Mesendoderm (in vitro differentiated cells): ENCODE results near the gene AMMECR1L. TPM values are rescaled to one million over a fixed set of nuclear protein-coding genes. Genes with fewer than 3 reads are reported as not detected.
"Not testable (repeated sequence)": the region's sequence is repeated elsewhere in the genome, so short reads cannot be mapped to it uniquely, and the experiment has no call there.

ENCODE experiments used
- DNase-seq: peaks from one replicate; pipeline ENCODE4 v3.0.0; 2013
- H2AK5ac ChIP-seq: 2 replicates; pipeline ENCODE4 v1.6.1; 2013; ENCODE audit warnings: low read length, inconsistent platforms
- H2BK120ac ChIP-seq: 2 replicates; pipeline ENCODE4 v1.6.1; 2013; ENCODE audit warnings: low read depth, mild to moderate bottlenecking, low read length, moderate library complexity, mixed read lengths
- H2BK15ac ChIP-seq: replicated peaks from 2 replicates; pipeline ENCODE4 v1.6.1; 2013; ENCODE audit warnings: low read depth, mild to moderate bottlenecking, moderate library complexity
- H2BK5ac ChIP-seq: 2 replicates; pipeline ENCODE4 v1.6.1; 2013; ENCODE audit warnings: low read length, inconsistent platforms
- H3K18ac ChIP-seq: 2 replicates; pipeline ENCODE4 v1.6.1; 2013; ENCODE audit warnings: mild to moderate bottlenecking, low read length, mixed read lengths
- H3K23ac ChIP-seq: one replicate; pipeline ENCODE4 v1.6.1; 2013; ENCODE audit warnings: low read length
- H3K27ac ChIP-seq: 2 replicates; pipeline ENCODE4 v1.5.1; 2013; ENCODE audit warnings: low read depth, mild to moderate bottlenecking, inconsistent platforms, low read length, moderate library complexity
- H3K27me3 ChIP-seq: 2 replicates; pipeline ENCODE4 v1.6.1; 2013; ENCODE audit warnings: low read length, control low read depth, mild to moderate bottlenecking, inconsistent platforms; ENCODE audit not compliant: insufficient read depth, poor library complexity
- H3K36me3 ChIP-seq: 2 replicates; pipeline ENCODE4 v1.6.1; 2013; ENCODE audit warnings: low read length, inconsistent platforms; ENCODE audit not compliant: control insufficient read depth, insufficient read depth
- H3K4ac ChIP-seq: one replicate; pipeline ENCODE4 v1.6.1; 2013; ENCODE audit warnings: low read depth, mild to moderate bottlenecking, low read length, moderate library complexity
- H3K4me1 ChIP-seq: 2 replicates; pipeline ENCODE4 v1.6.1; 2013; ENCODE audit warnings: low read depth, low read length, inconsistent platforms; ENCODE audit not compliant: control insufficient read depth
- H3K4me2 ChIP-seq: 2 replicates; pipeline ENCODE4 v1.6.1; 2013; ENCODE audit warnings: low read length
- H3K4me3 ChIP-seq: 2 replicates; pipeline ENCODE4 v1.5.1; 2013; ENCODE audit warnings: mild to moderate bottlenecking, low read length
- H3K56ac ChIP-seq: one replicate; pipeline ENCODE4 v1.6.1; 2013; ENCODE audit warnings: low read length
- H3K79me1 ChIP-seq: 2 replicates; pipeline ENCODE4 v1.6.1; 2013; ENCODE audit warnings: low read length, inconsistent platforms
- H3K79me2 ChIP-seq: 2 replicates; pipeline ENCODE4 v1.6.1; 2013; ENCODE audit warnings: mild to moderate bottlenecking, low read length; ENCODE audit not compliant: control insufficient read depth, insufficient read depth
- H3K9ac ChIP-seq: 2 replicates; pipeline ENCODE4 v1.6.1; 2013; ENCODE audit warnings: low read length, inconsistent platforms
- H4K5ac ChIP-seq: one replicate; pipeline ENCODE4 v1.6.1; 2013; ENCODE audit warnings: low read length
- H4K8ac ChIP-seq: one replicate; pipeline ENCODE4 v1.6.1; 2013; ENCODE audit warnings: low read depth, mild to moderate bottlenecking, control low read depth, low read length, moderate library complexity
- WGBS: extraction: QIAGEN DNeasy Blood & Tissue Kit; methylation state at CpG from one replicate; pipeline ENCODE4 v1.1.7; 2013; ENCODE audit warnings: low lambda C conversion rate, missing lambda C conversion rate; ENCODE audit not compliant: insufficient coverage; ENCODE audit errors: extremely low coverage; 5-methylcytosine and 5-hydroxymethylcytosine counted together
- polyA plus RNA-seq, 2 experiments: library from polyadenylated mRNA; stranded (reverse); fragments of 200-250 nt; gene quantifications; one replicate each; pipeline ENCODE4 v1.2.3, GENCODE V29; 2013

The AMMECR1L gene
- polyA plus RNA-seq (2013, experiment 1 of 2) = 13.9 TPM
- 13.9 TPM for polyA plus RNA-seq (2013, experiment 2 of 2)

DNA sequence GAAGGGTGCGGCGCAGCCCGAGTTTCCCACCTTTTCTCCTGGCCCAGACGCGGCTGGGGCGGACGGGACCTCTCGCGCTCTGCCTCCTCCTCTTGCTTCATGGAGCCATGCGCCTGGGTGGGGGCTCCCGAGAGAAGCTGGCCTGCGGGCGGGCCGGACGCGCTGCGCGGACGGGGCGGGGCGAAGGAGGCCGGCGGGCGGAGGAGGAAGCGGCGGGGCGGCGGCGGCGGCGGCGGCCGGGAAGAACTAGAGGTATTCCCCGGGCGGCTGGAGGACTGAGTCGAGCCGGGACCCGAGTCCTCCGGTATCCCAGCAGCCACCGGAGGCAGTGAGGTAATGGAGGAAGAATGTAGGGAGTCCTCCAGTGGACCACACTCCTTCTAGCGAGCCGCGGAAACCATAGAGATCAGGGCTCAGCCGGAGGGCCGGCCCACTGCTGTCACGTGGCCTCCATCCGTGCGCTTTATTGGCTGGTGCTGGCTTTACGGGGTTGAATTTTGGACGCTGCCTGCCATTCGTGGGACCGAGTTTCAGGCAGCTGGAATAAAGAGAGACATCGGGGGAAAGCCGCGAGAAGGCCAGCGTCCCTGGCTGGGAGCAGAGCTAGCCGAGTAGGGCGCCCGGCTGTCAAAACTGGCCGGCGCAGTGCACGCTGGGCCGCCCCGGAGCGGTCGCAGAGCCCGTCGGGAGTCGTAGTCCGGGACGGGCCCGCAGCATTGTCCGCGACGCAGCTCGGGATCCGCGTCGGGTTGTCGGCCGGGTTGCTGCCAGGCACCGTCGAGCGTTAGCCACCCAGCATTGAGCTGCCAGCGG, at the start of gene AMMECR1L:
Gene AMMECR1L (minus strand): TSS at position 177 of the 813 bp plus-strand sequence. CDS start 11,722 bp downstream, outside the sequence.
- not testable (repeated sequence) for H2AK5ac ChIP-seq, H2BK5ac ChIP-seq, H3K23ac ChIP-seq, H3K27me3 ChIP-seq, H2BK120ac ChIP-seq, H4K8ac ChIP-seq, H4K5ac ChIP-seq, H3K4me1 ChIP-seq, H3K18ac ChIP-seq, H3K36me3 ChIP-seq, H2BK15ac ChIP-seq, H3K79me1 ChIP-seq
- peak; percentile 74 for DNase-seq
- peak within 1 kb of the TSS; percentile 36 for H3K4me3 ChIP-seq
- peak within 1 kb of the TSS; percentile 36 for H3K4ac ChIP-seq
- H3K4me2 ChIP-seq = peak within 1 kb of the TSS; percentile 67
- H3K56ac ChIP-seq = peak within 1 kb of the TSS; percentile 92
- no CpG with 5 or more reads among the region's 85 CpGs for WGBS
- peaks cover 30% of the 10 kb centered on the region for H3K79me2 ChIP-seq
- H3K9ac ChIP-seq = peak within 1 kb of the TSS; percentile 73
- H3K27ac ChIP-seq = peak within 1 kb of the TSS; percentile 68

- no peak overlapping the region for H2BK120ac ChIP-seq
- no peaks in the 10 kb centered on the region for H3K36me3 ChIP-seq
- H3K18ac ChIP-seq = no peak overlapping the region
- no peak for DNase-seq
- H2BK15ac ChIP-seq = no peak overlapping the region
- no peak overlapping the region for H3K4me2 ChIP-seq
- no peaks in the 10 kb centered on the region for H3K27me3 ChIP-seq
- H3K56ac ChIP-seq = no peak overlapping the region
- H3K9ac ChIP-seq = no peak overlapping the region
- WGBS = no CpG with 5 or more reads among the region's 6 CpGs
- H3K4me3 ChIP-seq = no peak overlapping the region
- no peaks in the 10 kb centered on the region for H3K79me2 ChIP-seq
- no peak overlapping the region for H3K4ac ChIP-seq
- no peak overlapping the region for H4K5ac ChIP-seq
- no peak overlapping the region for H3K23ac ChIP-seq
- H3K79me1 ChIP-seq = no peaks in the 10 kb centered on the region
- H2AK5ac ChIP-seq = no peak overlapping the region
- H3K4me1 ChIP-seq = no peaks in the 10 kb centered on the region
- no peak overlapping the region for H2BK5ac ChIP-seq
- H4K8ac ChIP-seq = no peak overlapping the region
- no peak overlapping the region for H3K27ac ChIP-seq
Observed at GRCh38 chr2:127935337-127935736, 49.6 kb upstream of the AMMECR1L start.

DNA sequence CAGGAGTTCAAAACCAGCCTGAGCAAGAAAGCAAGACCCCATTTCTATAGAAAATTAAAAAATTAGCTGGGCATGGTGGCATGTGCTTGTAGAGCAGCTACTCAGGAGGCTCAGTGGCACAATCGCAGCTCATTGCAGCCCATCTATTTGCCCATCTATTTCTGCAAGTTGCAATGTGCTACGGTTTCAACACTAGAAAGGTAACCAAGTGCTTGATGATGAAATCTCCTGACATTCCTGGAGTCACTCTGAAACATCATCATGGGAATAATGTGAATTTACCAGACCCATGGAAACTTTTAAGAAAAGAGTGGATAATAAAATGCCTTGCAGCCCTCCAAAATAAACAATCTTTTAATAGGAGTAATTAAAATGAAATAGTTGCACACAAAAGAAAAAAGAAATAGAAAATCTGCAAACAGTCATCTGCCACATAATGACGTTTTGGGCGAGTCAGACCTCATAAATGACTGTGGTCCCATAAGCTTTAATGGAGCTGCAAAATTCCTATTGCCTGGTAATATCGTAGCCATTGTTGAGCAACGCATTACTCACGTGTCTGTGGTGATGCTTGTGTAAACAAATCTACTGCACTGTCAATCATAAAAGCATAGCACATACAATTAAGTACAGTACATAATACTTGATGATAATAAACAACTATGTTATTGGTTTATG, 46.6 kb upstream of the AMMECR1L start:
- Histone ChIP-seq H2BK120ac (no peak overlapping the region), H3K27ac (no peak overlapping the region), H3K79me1 (no peaks in the 10 kb centered on the region), H3K23ac (no peak overlapping the region), H4K8ac (no peak overlapping the region), H3K4me3 (no peak overlapping the region), H4K5ac (no peak overlapping the region), H3K36me3 (no peaks in the 10 kb centered on the region), H3K4me2 (no peak overlapping the region), H3K56ac (no peak overlapping the region), H3K18ac (no peak overlapping the region), H2BK5ac (no peak overlapping the region), H3K9ac (no peak overlapping the region), H3K4ac (no peak overlapping the region), H2AK5ac (no peak overlapping the region), H3K79me2 (no peaks in the 10 kb centered on the region), H3K4me1 (no peaks in the 10 kb centered on the region), H2BK15ac (no peak overlapping the region), H3K27me3 (no peaks in the 10 kb centered on the region)
- no CpG with 5 or more reads among the region's 7 CpGs for WGBS
- DNase-seq = peak; percentile 30

DNA sequence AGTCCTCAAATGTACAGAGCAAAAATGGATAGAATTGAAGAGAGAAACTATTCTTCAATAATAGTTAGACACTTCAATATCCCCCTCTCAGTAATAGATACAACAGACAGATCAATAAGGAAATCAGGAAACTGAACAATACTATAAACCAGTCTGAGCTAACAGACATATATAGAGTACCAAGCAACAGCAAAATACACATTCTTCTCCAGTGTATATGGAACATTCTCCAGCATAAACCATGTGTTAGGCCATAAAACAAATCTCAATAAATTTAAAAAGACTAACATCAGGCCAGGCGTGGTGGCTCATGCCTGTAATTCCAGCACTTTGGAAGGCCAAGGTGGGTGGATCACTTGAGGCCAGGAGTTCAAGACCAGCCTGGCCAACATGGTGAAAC, 43.7 kb upstream of the AMMECR1L start:
- Histone ChIP-seq H3K79me2 (no peaks in the 10 kb centered on the region), H3K4me2 (no peak overlapping the region), H4K8ac (no peak overlapping the region), H3K4ac (no peak overlapping the region), H3K36me3 (no peaks in the 10 kb centered on the region), H3K79me1 (no peaks in the 10 kb centered on the region), H3K27me3 (no peaks in the 10 kb centered on the region), H3K23ac (no peak overlapping the region), H3K9ac (no peak overlapping the region), H2BK120ac (no peak overlapping the region), H3K56ac (no peak overlapping the region), H2AK5ac (no peak overlapping the region), H2BK15ac (no peak overlapping the region), H3K4me1 (no peaks in the 10 kb centered on the region), H3K27ac (no peak overlapping the region), H3K18ac (no peak overlapping the region), H2BK5ac (no peak overlapping the region), H3K4me3 (no peak overlapping the region), H4K5ac (no peak overlapping the region)
- no peak for DNase-seq
- no CpG with 5 or more reads among the region's 1 CpG for WGBS

- Histone ChIP-seq H4K5ac (no peak overlapping the region), H2BK5ac (no peak overlapping the region), H2BK120ac (no peak overlapping the region), H3K27me3 (no peaks in the 10 kb centered on the region), H3K4me2 (no peak overlapping the region), H3K18ac (no peak overlapping the region), H3K36me3 (no peaks in the 10 kb centered on the region), H3K9ac (no peak overlapping the region), H3K56ac (no peak overlapping the region), H2AK5ac (no peak overlapping the region), H3K27ac (no peak overlapping the region), H3K4me1 (no peaks in the 10 kb centered on the region), H3K4ac (no peak overlapping the region), H3K79me2 (no peaks in the 10 kb centered on the region), H3K23ac (no peak overlapping the region), H2BK15ac (no peak overlapping the region), H3K4me3 (no peak overlapping the region), H3K79me1 (no peaks in the 10 kb centered on the region), H4K8ac (no peak overlapping the region)
- no peak for DNase-seq
- WGBS = no CpG with 5 or more reads among the region's 3 CpGs
Observed at GRCh38 chr2:127927384-127927783, 41.6 kb upstream of the AMMECR1L start.
